Measurements from ENCODE around the gene TMEM163.
"Not testable (repeated sequence)": the region's sequence is repeated elsewhere in the genome, so short reads cannot be mapped to it uniquely, and the experiment has no call there.

The TMEM163 gene

DNA sequence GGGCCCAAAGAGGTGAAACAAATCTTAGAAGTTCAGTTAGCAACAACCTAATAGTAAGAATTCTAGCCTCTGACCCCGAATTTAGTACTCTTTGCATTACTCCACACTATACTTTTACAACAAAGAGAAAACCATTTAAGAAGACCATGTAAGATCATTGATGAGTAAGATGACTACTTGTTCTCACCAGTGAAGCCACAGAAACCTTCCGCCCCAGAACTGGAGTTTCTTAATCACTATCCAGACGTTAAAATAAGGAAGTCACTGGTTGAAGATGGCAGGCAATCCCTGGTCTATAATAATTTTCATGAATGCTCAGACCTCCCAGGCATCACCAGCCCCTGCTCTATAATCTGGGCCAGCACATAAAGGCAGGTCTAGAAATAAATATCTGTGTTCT, 95.0 kb downstream of the TMEM163 start:
- TF ChIP-seq, protein P1, sequence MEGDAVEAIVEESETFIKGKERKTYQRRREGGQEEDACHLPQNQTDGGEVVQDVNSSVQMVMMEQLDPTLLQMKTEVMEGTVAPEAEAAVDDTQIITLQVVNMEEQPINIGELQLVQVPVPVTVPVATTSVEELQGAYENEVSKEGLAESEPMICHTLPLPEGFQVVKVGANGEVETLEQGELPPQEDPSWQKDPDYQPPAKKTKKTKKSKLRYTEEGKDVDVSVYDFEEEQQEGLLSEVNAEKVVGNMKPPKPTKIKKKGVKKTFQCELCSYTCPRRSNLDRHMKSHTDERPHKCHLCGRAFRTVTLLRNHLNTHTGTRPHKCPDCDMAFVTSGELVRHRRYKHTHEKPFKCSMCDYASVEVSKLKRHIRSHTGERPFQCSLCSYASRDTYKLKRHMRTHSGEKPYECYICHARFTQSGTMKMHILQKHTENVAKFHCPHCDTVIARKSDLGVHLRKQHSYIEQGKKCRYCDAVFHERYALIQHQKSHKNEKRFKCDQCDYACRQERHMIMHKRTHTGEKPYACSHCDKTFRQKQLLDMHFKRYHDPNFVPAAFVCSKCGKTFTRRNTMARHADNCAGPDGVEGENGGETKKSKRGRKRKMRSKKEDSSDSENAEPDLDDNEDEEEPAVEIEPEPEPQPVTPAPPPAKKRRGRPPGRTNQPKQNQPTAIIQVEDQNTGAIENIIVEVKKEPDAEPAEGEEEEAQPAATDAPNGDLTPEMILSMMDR (IDR thresholded peaks at IDR 0.05) = no peak
- no peak overlapping the region for H3K27ac ChIP-seq
- no peak overlapping the region for H3K4me3 ChIP-seq
- no peaks in the 10 kb centered on the region for H3K27me3 ChIP-seq
- H3K9me3 ChIP-seq = peaks cover 0 to 3% (median 0%) of the 10 kb centered on the region in 3 donors
- no peaks in the 10 kb centered on the region for H3K36me3 ChIP-seq
- DNase-seq = no peak
- no peaks in the 10 kb centered on the region for H3K4me1 ChIP-seq
- intact Hi-C loops (cut with DNase I; ENCODE audit: low total_unique reads) = no loop called here

DNA sequence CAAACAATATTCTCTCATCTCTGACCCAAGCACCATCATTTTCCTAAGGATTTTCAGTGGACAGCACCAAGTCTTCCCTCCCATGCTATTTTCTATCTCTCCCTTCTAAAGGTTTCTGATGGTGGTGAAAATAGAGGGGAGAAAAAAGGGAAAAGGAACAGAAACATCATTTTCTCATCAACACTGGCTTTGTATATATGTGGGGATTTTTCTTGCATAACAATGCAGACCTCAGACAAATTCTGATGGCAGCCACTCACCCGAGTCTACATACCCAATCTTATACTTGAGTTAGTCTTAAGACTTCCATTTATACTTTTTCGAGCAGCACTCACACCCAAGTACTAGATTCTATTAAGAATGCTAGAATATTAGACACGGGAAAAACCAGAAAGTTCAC, 95.8 kb downstream of the TMEM163 start:
- TF ChIP-seq, protein P1 (IDR thresholded peaks at IDR 0.05) = no peak
- H3K27me3 ChIP-seq = no peaks in the 10 kb centered on the region
- no peak overlapping the region for H3K4me3 ChIP-seq
- no peaks in the 10 kb centered on the region for H3K4me1 ChIP-seq
- no peak overlapping the region for H3K27ac ChIP-seq
- DNase-seq = no peak
- no peaks in the 10 kb centered on the region for H3K36me3 ChIP-seq
- peaks cover 0 to 3% (median 0%) of the 10 kb centered on the region in 3 donors for H3K9me3 ChIP-seq
- intact Hi-C loops (cut with DNase I; ENCODE audit: low total_unique reads) = no loop called here

- Histone ChIP-seq H3K27me3 (no peaks in the 10 kb centered on the region), H3K36me3 (no peaks in the 10 kb centered on the region), H3K27ac (no peak overlapping the region), H3K4me3 (no peak overlapping the region), H3K4me1 (no peaks in the 10 kb centered on the region), H3K9me3 (peaks cover 0 to 3% (median 0%) of the 10 kb centered on the region in 3 donors)
- intact Hi-C loops (cut with DNase I; ENCODE audit: low total_unique reads) = no loop called here
- no peak for DNase-seq
- TF ChIP-seq, protein P1 (IDR thresholded peaks at IDR 0.05) = no peak
These were observed 96.7 kb downstream of the TMEM163 start for GRCh38 chr2:134621939-134622705.

- H3K4me3 ChIP-seq = no peak overlapping the region
- peaks cover 0 to 3% (median 0%) of the 10 kb centered on the region in 3 donors for H3K9me3 ChIP-seq
- intact Hi-C loops (cut with DNase I; ENCODE audit: low total_unique reads) = no loop called here
- H3K27ac ChIP-seq = no peak overlapping the region
- no peak for DNase-seq
- H3K27me3 ChIP-seq = no peaks in the 10 kb centered on the region
- TF ChIP-seq, protein P1 (IDR thresholded peaks at IDR 0.05) = no peak
- no peaks in the 10 kb centered on the region for H3K36me3 ChIP-seq
- no peaks in the 10 kb centered on the region for H3K4me1 ChIP-seq
These were observed 99.5 kb downstream of the TMEM163 start for GRCh38 chr2:134619250-134619649.

GRCh38 chr2:134615480-134615879, 103.3 kb downstream of the TMEM163 start:
- DNase-seq; H3K4me3 ChIP-seq; H3K27me3 ChIP-seq; H3K9me3 ChIP-seq; H3K4me1 ChIP-seq; H3K27ac ChIP-seq; H3K36me3 ChIP-seq; intact Hi-C loops (cut with DNase I; ENCODE audit: low total_unique reads): not testable (repeated sequence)

GRCh38 chr2:134611316-134611715, 107.5 kb downstream of the TMEM163 start:
- TF ChIP-seq, protein P1 (IDR thresholded peaks at IDR 0.05) = no peak
- intact Hi-C loops (cut with DNase I; ENCODE audit: low total_unique reads) = no loop called here
- Histone ChIP-seq H3K4me3 (no peak overlapping the region), H3K27me3 (no peaks in the 10 kb centered on the region), H3K9me3 (peaks cover 0 to 4% (median 0%) of the 10 kb centered on the region in 3 donors), H3K4me1 (no peaks in the 10 kb centered on the region), H3K36me3 (no peaks in the 10 kb centered on the region), H3K27ac (no peak overlapping the region)
- DNase-seq = no peak
